Tibial artery (tissue), 4 donors: ENCODE results near the gene WDR64.

Source experiments
- DNase-seq, 2 donors: peaks; one replicate each; pipeline ENCODE4 v3.0.0-alpha.2; 2019
- H3K27ac ChIP-seq, 2 donors: fragments of 200-600 bp; sonication (generic) in 1 of 2; 1 replicate in 1 of 2; 2 replicates in 1 of 2; pipeline ENCODE4 v1.5.1; 2018 to 2019; ENCODE audit warnings: mild to moderate bottlenecking in 1 of 2
- H3K27me3 ChIP-seq, 2 donors: fragments of 200-600 bp; sonication (generic) in 1 of 2; one replicate each; pipeline versions ENCODE4 v1.5.1 to v1.6.0; 2016 to 2019
- H3K36me3 ChIP-seq, 3 donors: fragments of 200-600 bp; sonication (generic) in 2 of 3; one replicate each; pipeline ENCODE4 v1.5.1; 2016 to 2019; ENCODE audit warnings: mild to moderate bottlenecking in 2 of 3
- H3K4me1 ChIP-seq, 4 donors: fragments of 200-600 bp; sonication (generic) in 2 of 4; 1 replicate in 3 of 4; 2 replicates in 1 of 4; pipeline ENCODE4 v1.5.1; 2016 to 2019
- H3K4me3 ChIP-seq, 2 donors: fragments of 200-600 bp; sonication (generic) in 1 of 2; 1 replicate in 1 of 2; 2 replicates in 1 of 2; pipeline ENCODE4 v1.5.1; 2018 to 2019; ENCODE audit warnings: mild to moderate bottlenecking in 2 of 2
- H3K9me3 ChIP-seq, 3 donors: fragments of 200-600 bp; sonication (generic) in 1 of 3; one replicate each; pipeline ENCODE4 v1.5.1; 2016 to 2019
- CTCF ChIP-seq, 2 experiments: fragments of 200-600 bp in 1 of 2; fragments of 450-650 bp in 1 of 2; IDR thresholded peaks; one replicate each; pipeline ENCODE4 v1.5.1; 2017 to 2019; ENCODE audit warnings: antibody characterized with exemption in 2 of 2, mild to moderate bottlenecking in 1 of 2, moderate library complexity in 1 of 2
- intact Hi-C: fragments of 100-400 bp; cut with DNase I; formaldehyde crosslinking; loops from one replicate; pipeline ENCODE4 v1.15.0; 2023; ENCODE audit warnings: low total_unique reads

WDR64 gene

GRCh38 chr1:241652012-241652411, at the start of gene WDR64:
Gene WDR64 (plus strand): TSS chr1:241652281. CDS start chr1:241652485, 204 bp downstream.
- Histone ChIP-seq H3K36me3 (no peaks in the 10 kb centered on the region), H3K27me3 (no peaks in the 10 kb centered on the region), H3K4me1 (no peaks in the 10 kb centered on the region), H3K27ac (no peak within 1 kb of the TSS), H3K4me3 (no peak within 1 kb of the TSS), H3K9me3 (no peaks in the 10 kb centered on the region)
- intact Hi-C loops, result no loop called here
- no peak for TF ChIP-seq CTCF (IDR thresholded peaks at IDR 0.05)
- DNase-seq, result no peak

GRCh38 chr1:241603731-241604245, 48.3 kb upstream of the WDR64 start:
- H3K4me1 ChIP-seq, result peaks cover 0 to 20% (median 10%) of the 10 kb centered on the region in 4 donors
- intact Hi-C loops, result no loop called here

DNA sequence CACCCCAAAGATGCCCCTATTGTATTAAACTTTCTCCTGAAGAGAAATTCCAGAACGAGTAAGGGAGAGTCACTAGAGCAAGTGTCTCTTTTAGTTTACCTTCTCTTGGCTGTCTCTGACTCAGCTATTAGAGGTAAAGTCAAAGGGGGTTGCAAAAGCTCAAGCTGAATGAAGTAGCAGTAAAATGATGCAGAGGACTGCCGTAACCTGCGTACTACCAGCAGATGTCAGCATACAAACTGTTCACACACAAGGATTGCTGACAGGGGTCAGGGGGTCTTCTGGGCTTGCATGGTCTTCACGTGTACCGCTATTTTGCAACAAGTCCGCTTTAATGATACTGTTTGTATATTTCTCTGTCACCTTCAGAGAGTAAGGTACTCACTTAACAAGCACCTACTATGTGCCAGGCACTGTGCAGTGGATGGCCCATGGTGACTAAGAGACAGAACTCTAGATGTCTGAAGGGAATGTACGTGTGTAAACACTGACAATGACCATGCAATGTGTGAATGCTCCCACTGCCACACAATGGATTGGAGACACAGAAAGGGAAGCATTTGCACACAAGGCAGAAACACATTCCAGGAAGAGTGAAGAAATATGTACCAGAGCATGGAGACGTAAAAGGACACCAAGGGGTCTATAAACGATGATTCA, 46.8 kb upstream of the WDR64 start:
- intact Hi-C loops, result no loop called here
- no peaks in the 10 kb centered on the region for H3K36me3 ChIP-seq
- no peaks in the 10 kb centered on the region for H3K9me3 ChIP-seq
- no peak overlapping the region for H3K4me3 ChIP-seq
- H3K27ac ChIP-seq, result no peak overlapping the region
- no peak for DNase-seq
- H3K4me1 ChIP-seq, result peaks cover 0 to 20% (median 10%) of the 10 kb centered on the region in 4 donors
- TF ChIP-seq CTCF (IDR thresholded peaks at IDR 0.05), result no peak
- H3K27me3 ChIP-seq, result no peaks in the 10 kb centered on the region

More at GRCh38 chr1:241603731-241604245, 48.3 kb upstream of the WDR64 start:
- no peak overlapping the region for H3K4me3 ChIP-seq
- no peaks in the 10 kb centered on the region for H3K9me3 ChIP-seq
- H3K36me3 ChIP-seq, result no peaks in the 10 kb centered on the region
- H3K27me3 ChIP-seq, result no peaks in the 10 kb centered on the region
- no peak for DNase-seq
- no peak for TF ChIP-seq CTCF (IDR thresholded peaks at IDR 0.05)
- peak overlapping the region in 1 of 2 donors; percentile 31 for H3K27ac ChIP-seq

GRCh38 chr1:241606544-241606943, 45.5 kb upstream of the WDR64 start:
- TF ChIP-seq CTCF (IDR thresholded peaks at IDR 0.05), result no peak
- H3K4me1 ChIP-seq, result peaks cover 0 to 20% (median 10%) of the 10 kb centered on the region in 4 donors
- intact Hi-C loops, result no loop called here
- no peak for DNase-seq
- no peaks in the 10 kb centered on the region for H3K36me3 ChIP-seq
- H3K4me3 ChIP-seq, result no peak overlapping the region
- H3K27ac ChIP-seq, result no peak overlapping the region
- H3K9me3 ChIP-seq, result no peaks in the 10 kb centered on the region
- H3K27me3 ChIP-seq, result no peaks in the 10 kb centered on the region

GRCh38 chr1:241607497-241607896, 44.6 kb upstream of the WDR64 start:
- Histone ChIP-seq H3K4me1 (peaks cover 0 to 19% (median 10%) of the 10 kb centered on the region in 4 donors), H3K27ac (no peak overlapping the region), H3K4me3 (no peak overlapping the region), H3K27me3 (no peaks in the 10 kb centered on the region), H3K36me3 (no peaks in the 10 kb centered on the region), H3K9me3 (no peaks in the 10 kb centered on the region)
- intact Hi-C loops, result no loop called here
- no peak for TF ChIP-seq CTCF (IDR thresholded peaks at IDR 0.05)
- DNase-seq, result no peak
